MM.1S (cell line): ENCODE measurements around the gene PMVK.

Source experiments
- DNase-seq: peaks from one replicate; pipeline ENCODE4 v3.0.0-alpha.2; 2015
- H2AFZ ChIP-seq: fragments of 300-600 bp; sonication (generic); 2 replicates; pipeline ENCODE4 v1.6.0; 2016; ENCODE audit warnings: antibody characterized with exemption, low read length
- H3F3A ChIP-seq: fragments of 300-600 bp; sonication (generic); 2 replicates; pipeline ENCODE4 v1.6.1; 2016; ENCODE audit warnings: mild to moderate bottlenecking, antibody characterized with exemption, low read length, moderate library complexity, mixed read lengths; ENCODE audit not compliant: insufficient read depth
- H3K27ac ChIP-seq: fragments of 300-600 bp; sonication (generic); 2 replicates; pipeline ENCODE4 v1.5.1; 2016; ENCODE audit warnings: mild to moderate bottlenecking, low read length
- H3K27me3 ChIP-seq: fragments of 300-600 bp; sonication (generic); replicated peaks from 2 replicates; pipeline ENCODE4 v1.6.0; 2016; ENCODE audit warnings: low read length; ENCODE audit not compliant: insufficient read depth
- H3K36me3 ChIP-seq: fragments of 300-600 bp; sonication (generic); replicated peaks from 2 replicates; pipeline ENCODE4 v1.6.1; 2016; ENCODE audit warnings: mild to moderate bottlenecking, low read length, mixed read lengths; ENCODE audit not compliant: insufficient read depth
- H3K4me1 ChIP-seq: fragments of 300-600 bp; sonication (generic); 2 replicates; pipeline ENCODE4 v1.6.1; 2016; ENCODE audit warnings: low read length, mixed read lengths
- H3K4me2 ChIP-seq: fragments of 300-600 bp; sonication (generic); 2 replicates; pipeline ENCODE4 v1.6.0; 2016; ENCODE audit warnings: low read depth, low read length
- H3K4me3 ChIP-seq: fragments of 300-600 bp; sonication (generic); 2 replicates; pipeline ENCODE4 v1.5.1; 2016; ENCODE audit warnings: low read length, mixed read lengths
- H3K79me2 ChIP-seq: fragments of 300-600 bp; sonication (generic); 2 replicates; pipeline ENCODE4 v1.6.1; 2016; ENCODE audit warnings: mixed run types, low read length, mixed read lengths
- H3K9ac ChIP-seq: fragments of 300-600 bp; sonication (generic); 2 replicates; pipeline ENCODE4 v1.6.1; 2016; ENCODE audit warnings: low read length, mixed read lengths
- H3K9me2 ChIP-seq: fragments of 300-600 bp; sonication (generic); replicated peaks from 2 replicates; pipeline ENCODE4 v1.6.1; 2016; ENCODE audit warnings: mild to moderate bottlenecking, low read length, mixed read lengths; ENCODE audit not compliant: insufficient read depth
- H3K9me3 ChIP-seq: fragments of 300-600 bp; sonication (generic); replicated peaks from 2 replicates; pipeline ENCODE4 v1.6.1; 2016; ENCODE audit warnings: mild to moderate bottlenecking, low read length, mixed read lengths; ENCODE audit not compliant: insufficient read depth
- H4K20me1 ChIP-seq: fragments of 300-600 bp; sonication (generic); 2 replicates; pipeline ENCODE4 v1.6.1; 2016; ENCODE audit warnings: mild to moderate bottlenecking, low read length, moderate library complexity, mixed read lengths; ENCODE audit not compliant: insufficient read depth
- CTCF ChIP-seq: fragments of 300-600 bp; sonication (generic); IDR thresholded peaks from 2 replicates; pipeline ENCODE4 v1.5.1; 2016; ENCODE audit warnings: antibody characterized with exemption, low read length, mixed read lengths
- EZH2 ChIP-seq: fragments of 300-600 bp; sonication (generic); optimal IDR thresholded peaks from 2 replicates; pipeline ENCODE3; 2017; ENCODE audit warnings: low read depth, mild to moderate bottlenecking, antibody characterized with exemption, low read length, mixed read lengths
- EZH2phosphoT487 ChIP-seq: fragments of 300-600 bp; sonication (generic); IDR thresholded peaks from 2 replicates; pipeline ENCODE4 v1.6.1; 2018; ENCODE audit warnings: antibody characterized with exemption, low read length

Gene PMVK

GRCh38 chr1:154925335-154926170 is 11.0 kb downstream of the PMVK start:
- no peak overlapping the region for H3K4me2 ChIP-seq
- no peaks in the 10 kb centered on the region for H4K20me1 ChIP-seq
- H3K36me3 ChIP-seq: no peaks in the 10 kb centered on the region; the same call in 1 of the 2 replicates
- no peaks in the 10 kb centered on the region for H3F3A ChIP-seq
- DNase-seq: no peak
- H3K4me3 ChIP-seq: no peak overlapping the region
- H3K9ac ChIP-seq: no peak overlapping the region
- H3K27ac ChIP-seq: no peak overlapping the region
- no peak overlapping the region for H2AFZ ChIP-seq
- no peaks in the 10 kb centered on the region for H3K79me2 ChIP-seq
- H3K9me2 ChIP-seq: no peaks in the 10 kb centered on the region
- H3K4me1 ChIP-seq: no peaks in the 10 kb centered on the region
- TF ChIP-seq EZH2 (no peak), CTCF (no peak), EZH2phosphoT487 (no peak)
- no peaks in the 10 kb centered on the region for H3K27me3 ChIP-seq
- no peaks in the 10 kb centered on the region for H3K9me3 ChIP-seq

GRCh38 chr1:154923695-154924094 is 12.8 kb downstream of the PMVK start:
- DNase-seq: no peak
- no peaks in the 10 kb centered on the region for H3K4me1 ChIP-seq
- H3K27ac ChIP-seq: no peak overlapping the region
- H3K36me3 ChIP-seq: no peaks in the 10 kb centered on the region; the same call in 1 of the 2 replicates
- H2AFZ ChIP-seq: no peak overlapping the region
- no peak overlapping the region for H3K4me3 ChIP-seq
- no peaks in the 10 kb centered on the region for H4K20me1 ChIP-seq
- H3K79me2 ChIP-seq: no peaks in the 10 kb centered on the region
- TF ChIP-seq EZH2: no peak
- no peak for TF ChIP-seq EZH2phosphoT487
- no peak for TF ChIP-seq CTCF
- H3K9ac ChIP-seq: no peak overlapping the region
- H3K9me3 ChIP-seq: no peaks in the 10 kb centered on the region
- no peak overlapping the region for H3K4me2 ChIP-seq
- no peaks in the 10 kb centered on the region for H3K27me3 ChIP-seq
- no peaks in the 10 kb centered on the region for H3F3A ChIP-seq
- H3K9me2 ChIP-seq: no peaks in the 10 kb centered on the region

- H3K9ac ChIP-seq: no peak overlapping the region
- H3K4me3 ChIP-seq: no peak overlapping the region
- no peaks in the 10 kb centered on the region for H4K20me1 ChIP-seq
- H3K36me3 ChIP-seq: no peaks in the 10 kb centered on the region
- no peaks in the 10 kb centered on the region for H3K4me1 ChIP-seq
- no peak for DNase-seq
- no peak overlapping the region for H3K27ac ChIP-seq
- H3K4me2 ChIP-seq: no peak overlapping the region
- H3K9me2 ChIP-seq: no peaks in the 10 kb centered on the region
- no peaks in the 10 kb centered on the region for H3K9me3 ChIP-seq
- H2AFZ ChIP-seq: no peak overlapping the region
- TF ChIP-seq CTCF: no peak
- TF ChIP-seq EZH2phosphoT487: no peak
- no peak for TF ChIP-seq EZH2
- no peaks in the 10 kb centered on the region for H3F3A ChIP-seq
- no peaks in the 10 kb centered on the region for H3K27me3 ChIP-seq
- no peaks in the 10 kb centered on the region for H3K79me2 ChIP-seq
Measured at GRCh38 chr1:154913273-154913672, 23.2 kb downstream of the PMVK start.
